HepG2 (cell line): ENCODE data around the gene ELAPOR1. TPM values are rescaled to one million over a fixed set of nuclear protein-coding genes. Genes with fewer than 3 reads are reported as not detected.
A peak's percentile ranks its signal among the peaks of the same experiment; 100 is the strongest.

ENCODE experiments used
- CEBPZ ChIP-seq: IDR thresholded peaks from 2 replicates; pipeline ENCODE4 v1.6.1; 2012; ENCODE audit warnings: low read length, improper control_type of control experiment
- FOXA1 ChIP-seq, 2 experiments: fragments of 450-650 bp in 1 of 2; sonication (generic) in 1 of 2; formaldehyde crosslinking in 1 of 2; IDR thresholded peaks; 2 replicates each; pipeline versions ENCODE4 v1.4.0 to v1.6.1; 2016 to 2020; ENCODE audit warnings: missing genetic modification reagents in 1 of 2
- HOXA5 ChIP-seq: sonication (generic); formaldehyde crosslinking; IDR thresholded peaks from 2 replicates; pipeline ENCODE4 v1.4.0; 2020; ENCODE audit warnings: missing genetic modification reagents
- NFKB2 ChIP-seq: sonication (generic); formaldehyde crosslinking; IDR thresholded peaks from 2 replicates; pipeline ENCODE4 v1.4.0; 2020; ENCODE audit warnings: missing genetic modification reagents, borderline replicate concordance
- PRPF4 ChIP-seq: fragments of 200-400 bp; formaldehyde crosslinking; IDR thresholded peaks from 2 replicates; pipeline ENCODE4 v1.6.1; 2016; ENCODE audit warnings: low read length, low read depth; ENCODE audit not compliant: poor library complexity, severe bottlenecking
- RFXAP ChIP-seq: sonication (generic); formaldehyde crosslinking; IDR thresholded peaks from 2 replicates; pipeline ENCODE4 v1.4.0; 2020; ENCODE audit warnings: missing genetic modification reagents, borderline replicate concordance
- SAFB2 ChIP-seq: sonication (generic); formaldehyde crosslinking; IDR thresholded peaks from 2 replicates; pipeline ENCODE4 v1.5.1; 2020; ENCODE audit warnings: missing genetic modification reagents, low read depth, mild to moderate bottlenecking, borderline replicate concordance
- SNAPC2 ChIP-seq: sonication (generic); formaldehyde crosslinking; IDR thresholded peaks from 2 replicates; pipeline ENCODE4 v1.8.1; 2022; ENCODE audit warnings: mild to moderate bottlenecking, missing genetic modification reagents
- TCF12 ChIP-seq, 2 experiments: fragments of 450-650 bp in 1 of 2; sonication (generic) in 1 of 2; formaldehyde crosslinking in 1 of 2; IDR thresholded peaks; 2 replicates each; pipeline versions ENCODE4 v1.6.1 to v1.8.0; 2017 to 2022; ENCODE audit warnings: antibody characterized with exemption in 1 of 2, mild to moderate bottlenecking in 1 of 2, missing genetic modification reagents in 1 of 2, moderate library complexity in 1 of 2
- ZBTB21 ChIP-seq: sonication (generic); formaldehyde crosslinking; IDR thresholded peaks from 2 replicates; pipeline ENCODE4 v1.4.0; 2020; ENCODE audit warnings: missing genetic modification reagents
- ZNF101 ChIP-seq: sonication (generic); formaldehyde crosslinking; IDR thresholded peaks from 2 replicates; pipeline ENCODE4 v1.4.0; 2020; ENCODE audit warnings: mild to moderate bottlenecking, low read depth, missing genetic modification reagents, borderline replicate concordance
- ZNF362 ChIP-seq: sonication (generic); formaldehyde crosslinking; IDR thresholded peaks from 2 replicates; pipeline ENCODE4 v1.4.0; 2020; ENCODE audit warnings: missing genetic modification reagents, mild to moderate bottlenecking, borderline replicate concordance
- ZNF574 ChIP-seq: sonication (generic); formaldehyde crosslinking; IDR thresholded peaks from 2 replicates; pipeline ENCODE4 v1.4.0; 2020; ENCODE audit warnings: missing genetic modification reagents
- polyA plus RNA-seq, 8 experiments: library from polyadenylated mRNA; depleted of rRNA in 3 of 8; stranded (reverse) in 7 of 8; unstranded in 1 of 8; fragments of >200 nt; fragmentation: Illumina TruSeq in 4 of 8; extraction: Trizol in 4 of 8; gene quantifications; 2 replicates each; pipeline versions ENCODE4 v1.2.1 to v1.2.3, GENCODE V29; 2011 to 2016; ENCODE audit warnings: low read depth in 4 of 8, missing spikeins in 1 of 8, mixed read lengths in 1 of 8; ENCODE audit not compliant: insufficient read depth in 1 of 8
- total RNA-seq, 5 experiments: library from RNA; depleted of rRNA; stranded (reverse); fragments of >200 nt; fragmentation: Illumina TruSeq; extraction: Trizol; gene quantifications; 2 replicates each; pipeline ENCODE4 v1.2.3, GENCODE V29; 2016; ENCODE audit warnings: low read depth in 1 of 5

The ELAPOR1 gene
- total and polyA plus RNA-seq, 2 of the 13 experiments (the other 11 are each of a cell fraction or from before 2014, with no cell fraction given), result 0.13 to 0.20 TPM

GRCh38 chr1:109112652-109113285, 1.1 kb upstream of the ELAPOR1 start (continued):
- TF ChIP-seq TCF12 (IDR thresholded peaks at IDR 0.05), result no peak
- no peak for TF ChIP-seq TCF12 (CRISPR knock-in tag; IDR thresholded peaks at IDR 0.05)
- TF ChIP-seq SAFB2 (CRISPR knock-in tag), result no peak
- TF ChIP-seq ZNF574 (CRISPR knock-in tag), result peak; percentile 80
- no peak; the same call in 1 of the 2 replicates for TF ChIP-seq SNAPC2
- TF ChIP-seq PRPF4, result no peak
- TF ChIP-seq RFXAP (CRISPR knock-in tag), result no peak
- TF ChIP-seq ZNF362 (CRISPR knock-in tag), result no peak
- TF ChIP-seq HOXA5 (CRISPR knock-in tag), result no peak
- TF ChIP-seq FOXA1 (IDR thresholded peaks at IDR 0.05), result no peak
- 0 out of 2 replicates have a peak, but pooled peaks have one; percentile 13 for TF ChIP-seq FOXA1 (CRISPR knock-in tag; IDR thresholded peaks at IDR 0.05)
- TF ChIP-seq ZNF101, result no peak
- no peak for TF ChIP-seq NFKB2 (CRISPR knock-in tag)
- no peak for TF ChIP-seq ZBTB21
- TF ChIP-seq CEBPZ, result no peak
